LHCN-M2 (cell line): ENCODE measurements around the gene FBXO2. TPM values are rescaled to one million over a fixed set of nuclear protein-coding genes. Genes with fewer than 3 reads are reported as not detected.
A peak's percentile ranks its signal among the peaks of the same experiment; 100 is the strongest.

Experiments
- DNase-seq: peaks from one replicate; pipeline ENCODE4 v3.0.0-alpha.2; 2012; ENCODE audit warnings: low read depth
- total RNA-seq: library from RNA; depleted of rRNA; stranded (reverse); fragments of >200 nt; gene quantifications from 2 replicates; pipeline ENCODE4 v1.2.3, GENCODE V29; 2014

Gene FBXO2
- total RNA-seq, 1 experiment from 2014 or later: not detected

DNA sequence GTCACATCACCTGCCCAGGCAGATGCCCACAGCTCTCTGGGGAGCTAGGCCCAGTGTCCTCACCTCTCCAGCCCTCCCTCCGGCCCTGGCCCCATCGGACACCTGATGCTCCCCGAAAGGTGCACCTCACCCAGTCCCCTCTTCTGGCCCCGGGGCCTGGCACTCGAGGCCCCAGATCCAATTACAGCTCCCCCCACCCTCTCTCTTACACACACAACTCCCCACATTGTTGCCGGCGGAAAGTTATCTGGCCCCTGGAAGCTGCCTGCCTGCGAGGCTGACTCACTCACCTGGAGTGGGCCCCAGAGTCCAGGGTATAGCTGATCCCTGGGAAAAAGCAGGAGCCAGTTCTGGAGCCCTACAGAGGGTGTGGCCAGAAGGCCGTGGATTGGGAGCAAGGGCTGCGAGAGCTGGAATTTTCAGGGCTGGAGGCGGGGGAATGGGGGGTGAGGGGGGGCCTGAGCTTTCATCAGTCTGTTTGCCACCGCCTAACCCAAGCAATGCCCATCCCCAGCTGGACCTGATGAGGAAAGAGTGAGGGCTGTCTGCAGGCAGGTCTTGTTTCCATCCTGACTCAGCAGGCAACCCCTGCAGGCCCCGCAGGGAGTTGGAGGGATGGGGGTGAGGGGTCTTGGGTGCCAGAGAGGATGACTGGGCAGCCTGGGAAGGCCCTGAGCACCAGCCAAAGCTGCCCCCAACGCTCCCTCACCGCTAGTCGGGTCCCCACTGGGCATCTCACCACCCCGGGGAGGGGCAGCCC is 948 bp downstream of the FBXO2 start:
- DNase-seq: no peak

DNA sequence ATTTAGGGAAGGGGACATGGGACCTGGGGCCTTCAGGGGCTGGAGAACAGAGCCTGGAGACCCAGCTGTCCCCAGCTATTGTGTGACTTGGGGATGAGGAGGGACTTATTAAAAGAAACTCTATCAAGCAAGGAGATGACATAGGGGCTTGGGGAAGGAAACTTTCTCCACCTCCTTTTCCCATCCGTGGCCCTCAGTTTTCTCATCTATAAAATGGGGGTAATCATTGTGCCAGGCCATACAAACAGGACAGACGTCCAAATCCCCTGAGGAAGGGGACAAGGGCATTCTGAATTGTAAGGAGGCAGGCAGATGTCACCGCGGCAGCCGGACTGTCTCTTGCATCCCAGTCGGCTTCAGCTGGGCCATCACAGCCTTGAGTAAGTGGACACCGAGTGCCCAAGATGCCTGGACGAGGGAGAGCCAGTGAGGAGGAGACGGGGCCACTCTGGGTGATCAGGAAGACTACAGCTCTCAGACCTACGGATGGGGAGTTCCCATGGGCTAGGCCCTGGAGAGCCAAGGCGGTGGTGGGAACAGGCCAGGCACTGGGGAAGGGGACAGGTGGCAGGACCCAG is 1.9 kb downstream of the FBXO2 start:
- no peak for DNase-seq

DNA sequence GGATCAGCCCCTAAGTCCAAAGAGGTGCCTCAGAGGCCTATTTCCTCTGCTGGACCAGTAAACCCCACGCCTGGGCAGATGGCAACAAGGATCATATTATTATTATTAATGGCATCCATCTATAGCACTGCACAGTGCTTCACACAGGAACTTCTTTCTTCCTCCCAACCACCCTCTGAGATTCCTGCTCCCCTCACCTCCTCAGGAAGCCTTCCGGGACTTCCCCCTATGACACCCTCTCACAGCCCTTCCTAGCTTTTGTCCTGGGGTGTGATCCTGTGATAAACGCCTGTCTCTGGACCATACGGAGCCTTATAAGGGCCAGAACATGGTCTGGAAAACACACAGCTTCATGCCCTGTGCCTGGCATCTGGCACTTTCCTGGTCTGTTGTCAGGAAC is 3.2 kb downstream of the FBXO2 start:
- no peak for DNase-seq

DNA sequence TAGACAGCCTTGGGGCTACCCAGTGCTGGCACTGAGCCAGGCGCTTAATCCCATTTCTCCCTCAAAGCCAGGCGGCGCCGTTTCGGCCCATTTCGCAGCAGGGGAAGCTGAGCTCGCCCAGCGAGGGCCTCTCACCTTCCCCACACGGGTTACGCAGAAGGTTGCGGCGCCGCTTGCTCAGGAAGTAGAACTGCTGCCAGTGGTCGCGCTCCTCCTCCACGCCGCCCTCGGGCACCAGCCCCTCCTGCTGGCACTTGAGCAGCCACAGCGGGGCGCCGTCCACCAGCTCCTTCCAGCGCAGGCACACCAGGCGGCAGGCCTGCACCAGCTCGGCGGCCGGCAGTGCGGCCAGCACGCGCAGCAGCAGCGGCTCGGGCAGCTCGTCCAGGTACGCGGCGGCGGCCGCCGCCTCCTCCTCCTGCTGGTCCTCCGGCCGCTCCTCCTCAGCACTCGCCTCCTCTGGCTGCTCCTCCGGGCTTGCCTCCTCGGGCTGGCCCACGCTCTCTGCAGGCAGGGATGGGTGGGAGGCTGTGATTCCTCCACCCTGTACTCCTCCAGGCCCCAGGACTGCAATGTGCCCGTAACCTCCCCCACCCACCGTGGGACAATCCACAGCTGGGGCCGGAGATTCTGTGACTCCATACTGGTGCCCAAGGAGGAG is 3.8 kb downstream of the FBXO2 start:
- DNase-seq: peak; percentile 43

DNA sequence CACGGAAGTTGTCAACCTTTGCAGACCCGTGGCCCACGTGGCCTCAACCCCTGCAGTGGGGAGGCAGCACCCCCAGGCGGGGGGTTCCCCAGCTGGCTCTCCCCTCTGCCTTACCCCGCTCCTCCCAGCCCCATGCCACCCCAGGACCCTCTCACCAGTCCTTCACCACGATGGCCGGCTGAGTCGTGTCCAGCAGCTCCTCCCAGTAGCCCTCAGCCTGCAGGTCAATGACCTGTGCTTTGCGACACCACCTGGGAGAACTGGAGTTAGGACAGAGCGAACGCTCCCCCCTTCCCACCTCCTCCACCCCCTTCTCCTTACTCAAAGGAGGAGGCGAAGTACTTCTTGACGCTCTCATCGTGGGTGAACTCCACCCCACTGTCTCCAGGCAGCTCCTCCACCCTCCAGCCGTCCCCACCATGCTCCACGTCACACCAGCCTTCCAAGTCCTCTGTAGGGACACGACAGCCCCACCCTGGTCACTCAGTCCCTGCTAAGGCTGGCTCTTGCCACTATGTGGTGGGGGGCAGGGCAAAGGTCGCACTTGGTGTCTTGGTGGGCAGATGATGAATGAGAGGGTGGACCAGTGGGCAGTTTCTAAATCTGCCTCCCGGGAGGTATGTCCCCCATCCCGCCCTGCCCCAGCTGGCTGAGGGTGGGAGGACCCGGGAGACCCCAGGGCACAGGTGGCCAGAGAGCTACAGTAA is 4.5 kb downstream of the FBXO2 start:
- no peak for DNase-seq

DNA sequence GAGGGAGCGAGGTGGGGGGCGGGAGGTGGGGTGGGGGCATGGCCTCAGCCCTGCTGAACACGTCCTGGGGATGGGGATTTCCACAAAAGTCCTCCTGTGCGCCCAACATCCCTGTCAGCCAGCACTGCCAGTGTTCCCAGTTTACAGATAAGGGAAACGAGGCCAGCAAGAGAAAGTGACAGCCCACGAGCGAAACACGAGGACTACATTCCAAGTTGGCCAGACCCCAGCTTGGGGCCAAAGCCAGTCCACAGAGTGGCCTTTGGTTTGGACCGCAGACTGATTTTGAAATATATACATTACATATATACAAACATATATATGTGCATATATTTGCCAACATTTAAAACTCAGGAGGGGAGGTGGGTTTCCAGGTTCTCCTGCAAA is 5.0 kb downstream of the FBXO2 start:
- no peak for DNase-seq

DNA sequence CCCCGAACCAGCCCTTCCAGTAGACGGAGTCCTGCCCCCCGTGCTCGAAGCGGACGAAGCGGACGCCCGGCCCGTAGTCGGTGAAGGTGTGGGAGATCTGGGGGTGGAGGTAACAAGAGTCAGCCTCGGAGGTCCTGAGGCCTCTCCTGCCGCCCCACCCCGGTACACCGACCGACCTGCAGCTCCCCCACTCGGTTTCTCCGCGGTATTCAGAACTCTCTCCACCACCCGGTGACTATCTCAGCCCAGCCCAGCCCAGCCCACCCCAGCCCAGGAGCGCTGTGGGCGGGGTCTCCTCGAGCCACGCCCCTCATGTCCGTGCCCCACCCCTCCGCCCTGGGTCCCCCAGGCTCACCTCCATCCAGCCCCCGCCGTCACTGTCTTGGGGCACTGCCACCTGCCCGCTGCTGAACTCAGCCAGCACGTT is 5.5 kb downstream of the FBXO2 start:
- no peak for DNase-seq

DNA sequence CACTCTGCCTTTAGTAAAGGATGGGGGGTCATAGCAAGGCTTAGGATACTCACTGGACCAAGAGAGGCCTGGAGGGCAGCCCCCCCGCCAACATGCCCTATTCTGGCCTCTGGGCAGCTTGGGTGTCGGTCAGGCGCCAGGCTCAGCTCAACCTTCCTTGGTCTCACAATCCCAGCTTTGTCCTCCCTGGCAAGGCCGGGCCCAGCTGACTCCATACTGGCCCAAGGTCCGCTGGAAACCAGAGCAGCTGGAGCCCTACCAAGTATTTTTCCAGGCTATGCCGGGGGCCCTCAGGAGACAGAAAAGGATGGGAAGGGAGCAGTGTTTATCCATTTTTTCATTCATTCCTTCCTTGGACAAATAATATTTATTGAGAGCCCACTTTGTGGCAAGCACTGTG is 6.2 kb downstream of the FBXO2 start:
- no peak for DNase-seq

DNA sequence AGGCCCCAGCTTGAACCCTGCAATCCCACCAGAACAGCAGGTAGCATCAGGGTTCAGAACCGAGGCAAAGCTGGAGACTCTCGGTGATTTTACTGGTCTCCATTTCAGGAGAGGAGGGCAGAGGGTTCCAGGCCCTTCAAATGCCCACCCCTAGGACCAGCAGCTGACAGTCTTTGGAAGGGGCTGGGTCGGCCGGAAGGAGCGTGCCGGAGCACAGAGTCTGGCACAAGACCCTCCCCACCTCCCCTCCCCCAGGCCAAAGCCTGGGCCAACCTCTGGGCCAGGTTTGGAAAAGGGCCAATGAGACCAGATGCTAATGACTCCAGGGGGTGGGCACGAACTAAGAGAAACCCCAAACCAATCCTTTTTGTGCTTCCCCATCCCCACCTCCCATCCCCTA is 6.9 kb downstream of the FBXO2 start:
- DNase-seq: no peak

DNA sequence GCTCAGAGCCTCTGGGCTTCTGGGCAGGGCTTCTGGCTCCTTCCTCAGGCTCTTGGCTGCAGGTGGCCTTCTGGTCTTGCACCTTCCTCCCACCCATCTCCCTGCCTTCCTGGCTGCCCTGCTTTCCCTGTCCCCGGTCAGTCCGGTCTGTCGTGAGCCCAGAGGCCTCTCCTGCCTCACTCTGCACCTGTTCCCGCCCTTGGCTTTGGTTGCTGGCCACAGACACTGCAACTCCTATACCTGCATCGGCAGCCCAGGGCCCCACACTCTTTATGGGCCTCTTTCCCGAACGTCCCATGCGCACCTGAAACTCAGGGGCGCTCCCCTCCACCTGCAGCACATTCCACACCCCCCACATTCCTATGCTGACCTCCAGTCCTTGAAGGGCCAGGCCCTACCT is 7.9 kb downstream of the FBXO2 start:
- DNase-seq: no peak

DNA sequence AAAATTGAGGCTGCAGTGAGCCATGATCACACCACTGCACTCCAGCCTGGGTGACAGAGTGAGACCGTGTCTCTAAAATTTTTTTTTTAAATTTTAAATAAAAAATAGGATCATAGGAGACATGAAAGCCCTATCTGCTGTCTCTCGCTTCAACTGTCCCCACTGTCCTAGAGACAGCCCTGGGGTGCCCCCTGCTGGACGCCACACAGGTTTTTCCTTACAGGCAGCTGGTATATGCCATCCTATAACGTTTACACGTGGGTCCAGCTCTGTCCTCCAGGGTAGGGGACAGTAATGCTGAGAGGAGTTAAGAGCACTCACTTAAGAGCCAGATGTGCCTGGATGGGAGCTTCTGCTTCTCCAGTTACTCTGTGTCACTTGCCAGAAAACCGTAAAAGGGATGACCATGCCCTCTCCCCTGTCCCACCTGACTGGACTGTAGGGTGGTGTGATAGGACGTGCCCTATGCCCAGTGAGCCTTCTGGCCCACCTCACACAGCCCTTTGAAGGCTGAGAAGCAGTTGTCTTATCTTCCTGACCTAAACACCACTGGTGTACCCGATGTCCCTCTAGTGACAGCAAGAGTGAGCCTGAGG is 8.5 kb downstream of the FBXO2 start:
- peak; percentile 62 for DNase-seq

DNA sequence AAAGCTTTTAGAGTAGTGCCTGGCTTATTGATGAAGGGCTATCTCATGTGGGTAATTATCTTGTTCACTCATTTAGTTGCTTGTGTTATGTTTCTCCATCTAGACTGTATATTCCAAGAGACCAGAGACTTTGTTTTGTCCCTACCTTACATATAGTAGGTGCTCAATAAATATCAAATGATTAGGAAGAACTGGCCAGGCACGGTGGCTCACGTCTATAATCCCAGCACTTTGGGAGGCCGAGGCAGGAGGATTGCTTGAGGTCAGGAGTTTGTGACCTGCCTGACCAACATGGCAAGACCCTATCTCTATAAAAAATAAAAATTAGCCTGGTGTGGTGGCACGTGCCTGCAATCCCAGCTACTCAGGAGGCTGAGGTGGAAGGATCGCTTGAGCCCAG is 9.0 kb downstream of the FBXO2 start:
- no peak for DNase-seq

DNA sequence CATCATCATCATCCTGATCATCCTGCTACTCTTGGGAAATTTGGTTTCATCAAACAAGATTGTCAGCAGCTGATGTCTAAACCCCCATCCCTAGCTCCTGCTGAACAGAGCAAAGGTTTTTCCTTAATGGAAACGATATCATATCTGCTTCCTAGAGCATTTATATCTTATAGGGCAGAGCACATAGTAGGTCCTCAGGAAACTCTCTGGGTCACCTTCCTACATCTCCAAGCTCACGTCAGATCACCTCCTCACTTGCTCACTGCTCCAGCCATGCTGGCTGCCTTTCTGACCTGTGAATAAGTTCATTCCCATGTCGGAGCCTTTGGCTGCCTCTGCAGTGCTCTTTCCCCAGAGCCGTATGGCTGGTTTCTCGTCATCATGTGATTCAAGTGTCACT is 10.4 kb downstream of the FBXO2 start:
- no peak for DNase-seq

DNA sequence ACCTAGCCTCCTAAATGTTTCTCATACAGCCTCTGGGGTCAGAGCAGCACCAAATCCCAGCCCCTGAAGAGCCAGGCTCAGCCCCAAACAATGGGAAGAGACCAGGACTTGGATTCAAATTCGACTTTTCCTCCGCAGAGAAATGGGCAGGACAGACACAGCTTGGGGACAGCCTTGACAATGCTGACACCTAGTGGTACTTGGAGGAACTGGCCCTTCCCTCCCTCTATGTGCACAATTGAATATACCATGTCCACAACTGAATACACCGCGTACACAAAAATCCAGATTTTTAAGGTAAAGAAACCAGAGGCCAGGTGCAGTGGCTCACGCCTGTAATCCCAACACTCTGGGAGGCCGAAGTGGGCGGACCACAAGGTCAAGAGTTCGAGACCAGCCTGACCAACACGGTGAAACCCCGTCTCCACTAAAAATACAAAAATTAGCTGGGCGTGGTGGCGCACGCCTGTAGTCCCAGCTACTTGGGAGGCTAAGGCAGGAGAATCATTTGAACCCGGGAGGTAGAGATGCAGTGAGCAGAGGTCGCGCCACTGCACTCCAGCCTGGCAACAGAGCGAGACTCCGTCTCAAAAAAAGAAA is 11.7 kb downstream of the FBXO2 start:
- DNase-seq: peak; percentile 35

DNA sequence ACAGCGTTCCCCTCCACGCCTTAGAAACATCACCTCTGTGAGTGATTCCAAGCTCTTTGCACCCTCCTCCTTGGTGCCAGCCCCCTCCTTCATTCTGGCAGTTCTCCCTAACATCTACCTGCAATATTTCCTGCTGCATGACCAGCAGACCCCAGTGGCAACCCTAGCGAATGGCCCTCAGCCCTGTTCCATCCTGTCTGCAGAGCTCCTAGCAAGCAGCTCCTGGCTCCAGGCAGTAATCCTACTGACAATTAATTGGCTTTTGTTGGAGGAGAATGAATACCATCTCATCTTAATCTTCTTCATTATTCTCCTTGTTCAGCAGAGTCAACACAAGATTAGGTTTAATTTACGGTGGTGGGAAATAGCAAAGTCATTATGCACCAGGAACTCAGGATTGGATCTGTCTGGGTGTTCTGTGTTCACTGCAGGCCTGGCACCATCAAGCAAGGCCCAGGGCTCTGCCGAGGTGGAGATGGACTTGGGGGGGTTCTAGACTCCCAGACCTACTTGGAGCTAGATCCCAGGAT is 12.4 kb downstream of the FBXO2 start:
- no peak for DNase-seq

DNA sequence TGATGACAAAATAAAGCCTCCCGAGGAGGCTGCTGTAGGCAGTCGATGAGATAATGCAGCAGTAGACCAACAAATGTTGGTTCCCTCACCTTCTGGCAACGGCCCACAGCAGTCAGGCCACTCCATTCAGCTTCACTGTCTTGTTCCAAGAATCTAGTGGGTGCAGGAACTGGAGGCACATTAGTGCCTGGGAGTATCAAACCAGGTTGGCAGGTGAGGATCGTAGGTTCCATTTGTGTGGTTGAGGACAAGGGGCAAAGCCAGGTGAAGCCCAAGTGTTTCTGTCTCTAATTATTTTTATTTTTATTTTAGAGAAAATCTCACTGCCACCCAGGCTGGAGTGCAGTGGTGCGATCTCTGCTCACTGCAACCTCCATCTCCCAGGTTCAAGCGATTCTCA is 13.3 kb downstream of the FBXO2 start:
- DNase-seq: no peak

DNA sequence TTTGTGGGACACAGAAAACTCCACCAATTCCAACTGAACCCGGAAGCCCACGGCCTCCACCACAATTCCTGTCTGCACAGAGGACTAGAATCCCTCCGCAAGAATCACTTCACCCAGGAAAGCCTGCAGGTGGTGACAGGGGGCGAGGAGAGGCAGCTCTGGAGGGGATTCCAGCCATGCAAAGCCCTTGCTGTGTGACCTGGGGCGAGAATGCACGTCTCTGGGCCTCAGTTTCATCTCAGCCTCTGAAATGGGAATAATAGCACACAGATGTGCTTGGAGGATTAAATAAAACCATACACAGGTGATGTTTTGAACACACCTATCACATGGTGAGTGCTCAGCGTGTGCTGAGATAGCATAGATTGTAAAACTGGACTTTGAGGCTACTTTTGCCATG is 14.1 kb downstream of the FBXO2 start:
- DNase-seq: no peak

DNA sequence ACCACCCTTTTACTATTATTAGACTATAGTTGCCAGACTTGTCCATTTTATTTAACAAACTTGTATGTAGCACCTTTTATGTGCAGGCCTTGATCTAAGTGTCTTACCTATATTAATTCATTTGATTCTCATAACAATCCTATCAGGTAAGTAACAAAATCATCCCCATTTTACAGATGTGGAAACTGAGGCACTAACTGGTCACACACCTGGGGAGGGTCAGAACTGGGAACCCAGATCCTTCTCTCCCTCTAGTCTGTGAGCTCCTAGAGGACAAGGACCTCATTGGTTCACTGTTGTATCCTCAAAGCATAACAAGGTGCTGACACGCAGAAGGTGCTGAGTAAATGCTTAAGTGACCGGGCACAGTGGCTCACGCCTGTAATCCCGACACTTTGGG is 14.9 kb downstream of the FBXO2 start:
- no peak for DNase-seq

DNA sequence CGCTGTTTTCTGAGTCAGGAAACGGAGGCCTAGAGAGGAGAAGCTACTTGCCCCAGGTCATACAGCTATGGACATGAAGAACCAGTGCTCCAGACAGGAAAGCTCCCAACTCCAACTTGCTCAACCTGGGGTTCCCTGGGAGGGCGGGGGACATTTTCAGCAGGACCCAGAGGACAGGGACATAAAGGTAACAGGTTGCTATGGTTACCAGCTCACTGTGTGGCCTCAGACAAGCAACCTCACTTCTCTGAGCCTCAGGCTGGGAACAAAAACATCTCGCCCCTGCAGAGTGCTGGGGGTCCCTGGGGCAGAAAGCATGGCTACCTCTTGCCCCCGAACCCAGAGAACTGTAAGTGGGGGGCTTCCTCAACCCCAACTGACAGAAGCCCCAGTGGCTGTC is 16.1 kb downstream of the FBXO2 start:
- DNase-seq: no peak

DNA sequence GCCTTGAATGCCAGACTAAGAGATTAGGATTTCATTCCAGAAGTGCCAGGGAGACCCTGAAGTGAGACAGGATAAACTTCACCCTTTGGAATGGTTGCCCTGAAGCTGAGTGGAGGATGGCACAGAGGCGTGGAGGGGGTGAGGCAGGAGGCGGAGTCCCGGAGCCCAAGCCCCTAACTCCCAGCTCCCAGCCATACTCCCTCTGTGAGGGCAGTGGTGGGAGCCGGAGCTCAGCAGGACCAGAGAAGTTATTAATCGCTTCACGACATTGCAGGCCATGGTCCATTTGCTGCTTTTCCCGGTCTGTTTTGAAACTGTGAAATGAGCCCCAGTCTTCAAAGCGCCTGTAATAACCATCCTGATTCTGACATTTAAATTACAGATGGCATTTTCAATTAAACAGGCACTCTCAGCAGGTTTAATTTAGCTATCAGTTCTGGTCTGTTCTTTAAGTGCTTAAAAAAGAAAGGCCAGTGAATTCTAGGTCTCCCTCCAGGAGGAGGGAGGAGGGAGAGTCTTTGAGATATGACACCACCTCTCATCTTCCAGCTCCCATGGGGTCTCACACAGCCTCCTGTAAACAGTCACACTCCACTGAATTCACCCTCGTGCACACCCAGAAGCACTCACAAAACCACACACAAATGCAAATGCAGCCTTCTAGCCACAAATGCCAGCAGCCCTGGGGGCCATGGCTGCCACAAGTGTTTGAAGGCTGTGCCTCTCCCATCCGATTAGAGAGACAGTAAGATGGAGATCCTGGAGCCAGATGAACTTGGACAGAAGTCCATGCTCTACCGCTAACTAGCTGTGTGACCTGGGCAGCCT is 19.6 kb downstream of the FBXO2 start:
- no peak for DNase-seq
